MM.1S (cell line): ENCODE data around the gene C14orf119.

Experiments
- EZH2 ChIP-seq: fragments of 300-600 bp; sonication (generic); optimal IDR thresholded peaks from 2 replicates; pipeline ENCODE3; 2017; ENCODE audit warnings: low read depth, mild to moderate bottlenecking, antibody characterized with exemption, low read length, mixed read lengths
- EZH2phosphoT487 ChIP-seq: fragments of 300-600 bp; sonication (generic); IDR thresholded peaks from 2 replicates; pipeline ENCODE4 v1.6.1; 2018; ENCODE audit warnings: antibody characterized with exemption, low read length
- TF ChIP-seq, protein P1 (sequence below): fragments of 300-600 bp; sonication (generic); IDR thresholded peaks from 2 replicates; pipeline ENCODE4 v1.5.1; 2016; ENCODE audit warnings: antibody characterized with exemption, low read length, mixed read lengths

DNA sequence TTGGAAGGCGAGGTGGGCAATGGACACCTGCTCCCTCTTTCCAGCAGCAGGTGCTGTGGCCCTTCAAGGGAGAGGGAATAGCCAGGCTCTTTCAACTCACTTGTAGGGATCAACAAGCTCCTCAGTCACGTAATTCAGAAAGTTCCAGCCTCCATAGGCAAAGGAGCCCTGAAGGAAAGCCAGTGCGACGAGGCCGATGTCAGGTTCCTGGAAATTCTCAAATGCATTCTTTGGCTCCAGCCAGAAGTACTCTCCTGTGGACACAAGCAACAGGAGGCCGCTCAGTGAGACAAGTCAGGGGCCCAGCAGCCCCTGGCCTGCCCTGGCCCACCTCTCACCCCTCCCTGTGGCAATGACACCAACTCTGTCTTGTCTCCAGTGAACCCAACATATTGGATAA, 45.1 kb downstream of the C14orf119 start:
- TF ChIP-seq, protein P1, sequence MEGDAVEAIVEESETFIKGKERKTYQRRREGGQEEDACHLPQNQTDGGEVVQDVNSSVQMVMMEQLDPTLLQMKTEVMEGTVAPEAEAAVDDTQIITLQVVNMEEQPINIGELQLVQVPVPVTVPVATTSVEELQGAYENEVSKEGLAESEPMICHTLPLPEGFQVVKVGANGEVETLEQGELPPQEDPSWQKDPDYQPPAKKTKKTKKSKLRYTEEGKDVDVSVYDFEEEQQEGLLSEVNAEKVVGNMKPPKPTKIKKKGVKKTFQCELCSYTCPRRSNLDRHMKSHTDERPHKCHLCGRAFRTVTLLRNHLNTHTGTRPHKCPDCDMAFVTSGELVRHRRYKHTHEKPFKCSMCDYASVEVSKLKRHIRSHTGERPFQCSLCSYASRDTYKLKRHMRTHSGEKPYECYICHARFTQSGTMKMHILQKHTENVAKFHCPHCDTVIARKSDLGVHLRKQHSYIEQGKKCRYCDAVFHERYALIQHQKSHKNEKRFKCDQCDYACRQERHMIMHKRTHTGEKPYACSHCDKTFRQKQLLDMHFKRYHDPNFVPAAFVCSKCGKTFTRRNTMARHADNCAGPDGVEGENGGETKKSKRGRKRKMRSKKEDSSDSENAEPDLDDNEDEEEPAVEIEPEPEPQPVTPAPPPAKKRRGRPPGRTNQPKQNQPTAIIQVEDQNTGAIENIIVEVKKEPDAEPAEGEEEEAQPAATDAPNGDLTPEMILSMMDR, result no peak
- TF ChIP-seq EZH2, result no peak
- TF ChIP-seq EZH2phosphoT487, result no peak
